ENCODE measurements around the gene SEMA4A.
"Not testable (repeated sequence)": the region's sequence is repeated elsewhere in the genome, so short reads cannot be mapped to it uniquely, and the experiment has no call there.

The SEMA4A gene

GRCh38 chr1:156186347-156187177, 33.2 kb downstream of the SEMA4A start:
- H3K4me3 ChIP-seq (ENCODE audit: low read depth, low read length); H3K27ac ChIP-seq; DNase-seq; H3K27me3 ChIP-seq (replicated peaks); H3K36me3 ChIP-seq (replicated peaks); in situ Hi-C loops (cut with HindIII; ENCODE audit: low pct_ligation_motif_present, low sequenced_read_pairs): not testable (repeated sequence)

DNA sequence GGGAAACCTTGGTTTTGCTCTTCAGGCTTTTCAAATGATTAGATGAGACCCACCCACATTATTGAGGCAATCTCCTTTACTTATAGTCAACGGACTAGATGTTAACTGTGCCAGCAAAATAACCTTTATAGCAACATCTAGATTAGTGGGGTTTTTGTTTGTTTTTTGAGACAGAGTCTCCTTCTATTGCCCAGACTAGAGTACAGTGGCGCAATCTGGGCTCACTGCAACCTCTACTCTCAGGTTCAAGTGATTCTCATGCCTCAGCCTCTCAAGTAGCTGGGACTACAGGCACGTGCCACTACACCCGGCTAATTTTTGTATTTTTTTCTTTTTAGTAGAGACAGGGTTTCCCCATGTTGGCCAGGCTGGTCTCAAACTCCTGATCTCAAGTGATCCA, 36.9 kb downstream of the SEMA4A start:
- H3K27ac ChIP-seq; in situ Hi-C loops (cut with HindIII; ENCODE audit: low pct_ligation_motif_present, low sequenced_read_pairs); H3K4me3 ChIP-seq (ENCODE audit: low read depth, low read length); H3K36me3 ChIP-seq (replicated peaks); H3K27me3 ChIP-seq (replicated peaks); DNase-seq: not testable (repeated sequence)

DNA sequence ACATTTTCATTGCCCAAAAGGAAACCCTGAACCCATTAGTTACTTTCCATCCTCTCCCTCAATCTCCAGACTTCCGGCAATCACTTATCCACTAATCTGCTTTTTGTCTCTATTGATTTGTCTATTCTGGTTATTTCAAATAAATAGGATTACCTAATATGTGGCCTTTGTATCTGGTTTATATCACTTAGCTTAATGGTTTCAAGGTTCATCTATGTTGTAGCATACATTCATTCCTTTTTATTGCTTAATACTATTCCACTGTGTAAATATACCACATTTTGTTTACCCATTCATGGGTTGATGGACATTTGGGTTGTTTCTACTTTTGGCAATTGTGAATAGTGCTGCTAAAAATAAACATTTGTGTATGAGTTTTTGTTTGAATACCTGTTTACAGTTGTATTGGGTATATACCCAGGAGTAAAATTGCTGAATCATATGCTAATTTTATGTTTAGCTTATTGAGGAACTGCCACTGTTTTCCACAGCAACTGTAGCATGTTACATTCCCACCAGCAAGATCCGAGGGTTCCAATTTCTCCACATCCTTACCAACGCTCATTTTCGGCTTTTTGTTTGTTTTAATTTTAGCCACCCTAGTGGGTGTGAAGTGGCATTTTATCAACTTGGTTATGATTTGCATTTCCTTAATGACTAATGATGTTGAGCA, 38.0 kb downstream of the SEMA4A start:
- H3K27ac ChIP-seq, result no peak overlapping the region
- no peak for DNase-seq
- in situ Hi-C loops (cut with HindIII; ENCODE audit: low pct_ligation_motif_present, low sequenced_read_pairs), result no loop called here
- no peak overlapping the region for H3K4me3 ChIP-seq (ENCODE audit: low read depth, low read length)
- peaks cover 5% of the 10 kb centered on the region for H3K36me3 ChIP-seq (replicated peaks)
- TF ChIP-seq, protein P1, sequence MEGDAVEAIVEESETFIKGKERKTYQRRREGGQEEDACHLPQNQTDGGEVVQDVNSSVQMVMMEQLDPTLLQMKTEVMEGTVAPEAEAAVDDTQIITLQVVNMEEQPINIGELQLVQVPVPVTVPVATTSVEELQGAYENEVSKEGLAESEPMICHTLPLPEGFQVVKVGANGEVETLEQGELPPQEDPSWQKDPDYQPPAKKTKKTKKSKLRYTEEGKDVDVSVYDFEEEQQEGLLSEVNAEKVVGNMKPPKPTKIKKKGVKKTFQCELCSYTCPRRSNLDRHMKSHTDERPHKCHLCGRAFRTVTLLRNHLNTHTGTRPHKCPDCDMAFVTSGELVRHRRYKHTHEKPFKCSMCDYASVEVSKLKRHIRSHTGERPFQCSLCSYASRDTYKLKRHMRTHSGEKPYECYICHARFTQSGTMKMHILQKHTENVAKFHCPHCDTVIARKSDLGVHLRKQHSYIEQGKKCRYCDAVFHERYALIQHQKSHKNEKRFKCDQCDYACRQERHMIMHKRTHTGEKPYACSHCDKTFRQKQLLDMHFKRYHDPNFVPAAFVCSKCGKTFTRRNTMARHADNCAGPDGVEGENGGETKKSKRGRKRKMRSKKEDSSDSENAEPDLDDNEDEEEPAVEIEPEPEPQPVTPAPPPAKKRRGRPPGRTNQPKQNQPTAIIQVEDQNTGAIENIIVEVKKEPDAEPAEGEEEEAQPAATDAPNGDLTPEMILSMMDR (IDR thresholded peaks at IDR 0.05; ENCODE audit: low read depth, low read length, missing control alignments), result no peak
- no peaks in the 10 kb centered on the region for H3K27me3 ChIP-seq (replicated peaks)

GRCh38 chr1:156193208-156193487, 39.8 kb downstream of the SEMA4A start:
- H3K27ac ChIP-seq, result peak overlapping the region; percentile 84
- H3K36me3 ChIP-seq (replicated peaks), result peaks cover 7% of the 10 kb centered on the region
- H3K4me3 ChIP-seq (ENCODE audit: low read depth, low read length), result peak overlapping the region; percentile 58
- in situ Hi-C loops (cut with HindIII; ENCODE audit: low pct_ligation_motif_present, low sequenced_read_pairs), result no loop called here
- TF ChIP-seq, protein P1 (IDR thresholded peaks at IDR 0.05; ENCODE audit: low read depth, low read length, missing control alignments), result no peak
- no peak for DNase-seq
- H3K27me3 ChIP-seq (replicated peaks), result no peaks in the 10 kb centered on the region

GRCh38 chr1:156193488-156194299, 40.3 kb downstream of the SEMA4A start, which contains the start of gene SLC25A44:
Gene SLC25A44, plus strand, starts transcription at chr1:156194104. Its CDS starts 5,744 bp downstream, at chr1:156199848.
- Histone ChIP-seq H3K27me3 (replicated peaks) (no peaks in the 10 kb centered on the region), H3K36me3 (replicated peaks) (peaks cover 7% of the 10 kb centered on the region), H3K27ac (peak within 1 kb of the TSS; percentile 84), H3K4me3 (ENCODE audit: low read depth, low read length) (peak within 1 kb of the TSS; percentile 95)
- peak; percentile 98 for DNase-seq
- TF ChIP-seq, protein P1 (IDR thresholded peaks at IDR 0.05; ENCODE audit: low read depth, low read length, missing control alignments), result peak; percentile 64
- in situ Hi-C loops (cut with HindIII; ENCODE audit: low pct_ligation_motif_present, low sequenced_read_pairs), result no loop called here

GRCh38 chr1:156194300-156194652, 40.9 kb downstream of the SEMA4A start:
- in situ Hi-C loops (cut with HindIII; ENCODE audit: low pct_ligation_motif_present, low sequenced_read_pairs), result no loop called here
- Histone ChIP-seq H3K27me3 (replicated peaks) (no peaks in the 10 kb centered on the region), H3K27ac (peak overlapping the region; percentile 46), H3K4me3 (ENCODE audit: low read depth, low read length) (peak overlapping the region; percentile 95), H3K36me3 (replicated peaks) (peaks cover 7% of the 10 kb centered on the region)
- TF ChIP-seq, protein P1 (IDR thresholded peaks at IDR 0.05; ENCODE audit: low read depth, low read length, missing control alignments), result no peak
- peak; percentile 20 for DNase-seq

All from brain microvascular endothelial cell (primary cell).